GM12874 (cell line): ENCODE data around the gene SETD2.

Experiments
- TF ChIP-seq, protein P1 (sequence below): IDR thresholded peaks from 2 replicates; pipeline ENCODE4 v1.5.1; 2011; ENCODE audit warnings: low read depth, mild to moderate bottlenecking, control low read depth, low read length, moderate library complexity; ENCODE audit not compliant: insufficient read depth

SETD2 gene

DNA sequence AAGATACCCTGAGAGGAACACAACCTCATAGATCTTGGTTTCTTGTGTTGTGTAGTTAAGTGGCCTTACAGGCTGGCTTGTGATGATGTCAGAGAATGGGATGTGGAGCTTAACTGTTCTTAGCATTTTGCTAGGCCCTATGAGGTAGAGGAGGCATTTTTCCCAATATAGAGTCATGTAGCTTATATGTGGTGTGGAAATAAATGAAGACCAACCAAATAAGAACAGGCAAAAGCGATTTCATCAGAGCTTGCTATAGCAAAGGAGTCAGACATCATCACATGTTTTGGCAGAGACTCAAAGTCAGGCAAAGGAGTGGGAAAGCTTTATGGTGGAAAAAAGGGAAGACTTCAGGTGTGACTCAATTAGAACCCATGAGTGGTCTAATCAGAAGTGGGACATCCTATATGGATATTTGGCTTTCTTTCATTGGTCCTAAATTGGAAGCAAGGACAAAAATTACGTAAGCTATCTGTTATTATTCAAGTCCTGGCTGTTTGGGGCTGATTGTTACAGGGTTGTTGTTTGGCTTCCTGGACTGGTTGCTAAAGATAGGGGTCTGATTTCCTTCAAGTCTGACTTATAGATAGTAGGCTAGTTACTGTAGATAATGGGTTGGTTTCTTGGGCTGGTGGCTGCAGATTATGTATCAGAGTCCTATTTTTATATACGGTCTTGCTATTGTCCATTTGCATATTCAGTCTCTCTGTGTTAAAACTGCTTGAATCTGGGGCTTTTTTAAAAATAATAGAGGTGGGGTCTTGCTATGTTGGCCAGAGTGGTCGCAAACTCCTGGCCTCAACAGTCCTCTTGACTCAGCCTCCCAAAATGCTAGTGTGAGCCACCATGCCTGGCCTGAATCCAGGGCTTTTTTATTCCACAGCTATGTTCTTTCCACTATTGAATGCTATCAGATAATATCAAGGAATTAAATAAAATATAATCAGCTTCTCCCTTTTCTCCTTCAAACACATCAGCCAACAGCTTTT, 30.3 kb upstream of the SETD2 start:
- TF ChIP-seq, protein P1, sequence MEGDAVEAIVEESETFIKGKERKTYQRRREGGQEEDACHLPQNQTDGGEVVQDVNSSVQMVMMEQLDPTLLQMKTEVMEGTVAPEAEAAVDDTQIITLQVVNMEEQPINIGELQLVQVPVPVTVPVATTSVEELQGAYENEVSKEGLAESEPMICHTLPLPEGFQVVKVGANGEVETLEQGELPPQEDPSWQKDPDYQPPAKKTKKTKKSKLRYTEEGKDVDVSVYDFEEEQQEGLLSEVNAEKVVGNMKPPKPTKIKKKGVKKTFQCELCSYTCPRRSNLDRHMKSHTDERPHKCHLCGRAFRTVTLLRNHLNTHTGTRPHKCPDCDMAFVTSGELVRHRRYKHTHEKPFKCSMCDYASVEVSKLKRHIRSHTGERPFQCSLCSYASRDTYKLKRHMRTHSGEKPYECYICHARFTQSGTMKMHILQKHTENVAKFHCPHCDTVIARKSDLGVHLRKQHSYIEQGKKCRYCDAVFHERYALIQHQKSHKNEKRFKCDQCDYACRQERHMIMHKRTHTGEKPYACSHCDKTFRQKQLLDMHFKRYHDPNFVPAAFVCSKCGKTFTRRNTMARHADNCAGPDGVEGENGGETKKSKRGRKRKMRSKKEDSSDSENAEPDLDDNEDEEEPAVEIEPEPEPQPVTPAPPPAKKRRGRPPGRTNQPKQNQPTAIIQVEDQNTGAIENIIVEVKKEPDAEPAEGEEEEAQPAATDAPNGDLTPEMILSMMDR: no peak

DNA sequence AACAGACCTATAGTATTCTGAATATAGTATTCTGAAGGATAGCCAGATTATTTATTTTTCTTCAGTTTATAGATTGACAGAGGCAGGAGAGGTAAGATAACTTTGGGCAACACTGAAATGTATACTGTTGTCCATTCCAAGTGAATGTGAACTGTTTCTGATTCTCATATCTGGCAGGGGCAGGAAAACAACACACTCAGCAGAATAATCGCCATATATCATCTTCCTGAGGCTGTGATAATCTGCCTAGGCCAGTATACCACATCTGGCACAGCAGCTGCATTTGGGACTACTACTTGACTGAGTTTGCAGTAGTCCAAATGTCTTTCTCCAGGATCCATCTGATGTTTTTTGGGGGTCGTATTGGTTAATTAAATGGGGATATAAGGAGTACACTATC, 22.4 kb upstream of the SETD2 start:
- TF ChIP-seq, protein P1: no peak

- TF ChIP-seq, protein P1: no peak
Measured at GRCh38 chr3:47176582-47176981, 12.7 kb upstream of the SETD2 start.

GRCh38 chr3:47163169-47164006, 525 bp downstream of the SETD2 start:
- TF ChIP-seq, protein P1: no peak

- TF ChIP-seq, protein P1: no peak
Measured at GRCh38 chr3:47162697-47163168, 1.2 kb downstream of the SETD2 start.

GRCh38 chr3:47161983-47162696, 1.8 kb downstream of the SETD2 start:
- TF ChIP-seq, protein P1: no peak
